BJ (cell line): Measurements from ENCODE around the gene ATG4C. TPM values are rescaled to one million over a fixed set of nuclear protein-coding genes. Genes with fewer than 3 reads are reported as not detected.
"Not testable (repeated sequence)": the region's sequence is repeated elsewhere in the genome, so short reads cannot be mapped to it uniquely, and the experiment has no call there.

ENCODE experiments used
- CTCF ChIA-PET: fragments of 350-600 bp; formaldehyde crosslinking; extraction: SDS; loops from one replicate; lab custom pipeline; 2021; ENCODE audit warnings: antibody characterized with exemption, inconsistent platforms; lab: Yijun Ruan, JAX
- POLR2A ChIA-PET: fragments of 300-600 bp; sonication (Branson Sonifier 250); formaldehyde crosslinking; extraction: SDS; loops from one replicate; lab custom pipeline; 2021; ENCODE audit warnings: antibody characterized with exemption; lab: Charles Lee
- DNase-seq: peaks from one replicate; pipeline ENCODE4 v3.0.0-alpha.2; 2011; ENCODE audit warnings: low read depth
- H3K27me3 ChIP-seq: 2 replicates; pipeline ENCODE4 v1.6.0; 2011; ENCODE audit warnings: low read length; ENCODE audit not compliant: control insufficient read depth, insufficient read depth
- H3K36me3 ChIP-seq: 2 replicates; pipeline ENCODE4 v1.5.1; 2011; ENCODE audit warnings: low read length; ENCODE audit not compliant: control insufficient read depth, insufficient read depth
- H3K4me3 ChIP-seq: 2 replicates; pipeline ENCODE4 v1.5.1; 2011; ENCODE audit warnings: low read depth, mild to moderate bottlenecking, control low read depth, low read length
- CTCF ChIP-seq: IDR thresholded peaks from 2 replicates; pipeline ENCODE4 v1.5.1; 2011; ENCODE audit warnings: low read depth, mild to moderate bottlenecking, control low read depth, inconsistent platforms, low read length, moderate library complexity; ENCODE audit not compliant: insufficient read depth
- polyA plus RNA-seq: library from polyadenylated mRNA; depleted of rRNA; stranded (reverse); fragments of >200 nt; gene quantifications from 2 replicates; pipeline ENCODE4 v1.2.3, GENCODE V29; 2011

ATG4C gene
- polyA plus RNA-seq, 1 experiment, result 2.2 TPM

DNA sequence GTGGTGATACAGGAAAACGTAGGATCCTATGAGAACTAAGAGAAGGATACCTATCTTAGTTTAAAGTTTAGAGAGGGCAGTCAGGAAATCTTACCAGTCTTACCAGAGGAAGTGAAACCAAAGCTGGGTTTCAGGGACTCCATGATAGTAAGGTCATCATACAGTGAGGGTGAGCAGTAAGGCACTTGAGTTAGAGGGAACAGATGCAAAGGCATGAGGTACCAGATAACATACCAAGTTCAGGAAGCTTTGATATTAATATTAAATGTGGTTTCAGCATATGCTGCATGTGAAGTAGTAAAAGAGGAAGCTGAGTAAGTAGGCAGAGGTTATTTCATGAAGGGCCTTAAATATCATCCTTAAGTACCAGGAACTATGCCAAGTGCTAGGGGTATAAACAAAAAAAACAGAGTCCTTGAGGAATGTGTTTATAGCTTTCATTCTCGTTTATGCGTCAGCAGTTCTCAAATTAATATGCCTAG, 16.9 kb downstream of the ATG4C start:
- Histone ChIP-seq H3K27me3 (no peaks in the 10 kb centered on the region), H3K36me3 (no peaks in the 10 kb centered on the region), H3K4me3 (no peak overlapping the region)
- ChIA-PET POLR2A (interaction anchor here (0.6 kb wide), 1 partner anchor 17 kb away, joined by 3 read pairs; the partner anchor contains the start of gene ATG4C), CTCF (no interaction called here)
- DNase-seq, result no peak
- TF ChIP-seq CTCF, result no peak

DNA sequence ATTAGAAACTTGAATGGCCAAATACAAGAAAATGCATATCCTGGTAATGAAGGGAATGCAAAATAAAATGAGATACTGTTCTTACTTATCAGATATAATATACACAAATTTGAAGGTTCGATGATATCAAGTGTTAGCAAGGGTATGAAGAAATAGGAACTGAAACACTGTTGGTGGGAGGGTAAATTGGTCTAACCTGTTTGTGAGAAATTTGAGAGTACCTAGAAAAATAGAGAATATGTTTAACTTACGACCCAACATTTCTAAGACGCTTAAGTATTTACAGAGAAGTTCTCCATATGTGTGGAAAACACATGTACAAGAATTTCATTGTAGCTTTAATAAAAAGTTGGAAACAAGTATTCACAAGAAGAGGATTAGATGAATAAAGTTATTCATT, 25.9 kb downstream of the ATG4C start:
- no peak for TF ChIP-seq CTCF
- Histone ChIP-seq H3K4me3 (no peak overlapping the region), H3K36me3 (no peaks in the 10 kb centered on the region), H3K27me3 (no peaks in the 10 kb centered on the region)
- ChIA-PET POLR2A (no interaction called here), CTCF (no interaction called here)
- no peak for DNase-seq

GRCh38 chr1:62810420-62811274, 26.7 kb downstream of the ATG4C start:
- DNase-seq, result no peak
- no peak for TF ChIP-seq CTCF
- CTCF ChIA-PET, result interaction anchor here (0.7 to 1.5 kb wide), 2 partner anchors 12 to 747 kb away, joined by 3 read pairs; no protein-coding TSS in a partner anchor
- POLR2A ChIA-PET, result no interaction called here
- H3K27me3 ChIP-seq, result no peaks in the 10 kb centered on the region
- no peaks in the 10 kb centered on the region for H3K36me3 ChIP-seq
- no peak overlapping the region for H3K4me3 ChIP-seq

GRCh38 chr1:62823556-62823955, 39.6 kb downstream of the ATG4C start:
- ChIA-PET CTCF (no interaction called here), POLR2A (no interaction called here)
- no peak for TF ChIP-seq CTCF
- no peak overlapping the region for H3K4me3 ChIP-seq
- no peak for DNase-seq
- no peaks in the 10 kb centered on the region for H3K27me3 ChIP-seq
- H3K36me3 ChIP-seq, result no peaks in the 10 kb centered on the region

DNA sequence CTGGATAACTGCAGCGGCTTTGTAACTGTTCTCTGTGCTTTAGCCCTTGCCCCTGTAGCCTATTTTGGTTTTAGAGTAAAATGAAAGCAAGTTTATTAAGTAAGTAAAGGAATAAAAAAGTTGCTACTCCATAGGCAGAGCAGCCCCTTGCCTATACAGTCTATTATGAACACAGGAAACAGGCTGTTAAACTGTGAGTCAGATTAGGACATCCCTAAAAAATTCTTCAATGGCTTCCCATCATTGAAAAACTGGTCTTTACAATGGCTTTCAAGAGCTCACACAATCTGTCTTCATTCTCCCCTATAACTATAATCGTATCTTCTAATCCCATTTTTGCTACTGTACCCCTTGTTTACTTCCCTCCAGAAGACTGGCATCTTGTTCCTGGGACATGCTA, 43.0 kb downstream of the ATG4C start:
- no peaks in the 10 kb centered on the region for H3K27me3 ChIP-seq
- H3K36me3 ChIP-seq, result no peaks in the 10 kb centered on the region
- no peak for DNase-seq
- TF ChIP-seq CTCF, result no peak
- no peak overlapping the region for H3K4me3 ChIP-seq
- CTCF ChIA-PET, result no interaction called here
- POLR2A ChIA-PET, result no interaction called here

DNA sequence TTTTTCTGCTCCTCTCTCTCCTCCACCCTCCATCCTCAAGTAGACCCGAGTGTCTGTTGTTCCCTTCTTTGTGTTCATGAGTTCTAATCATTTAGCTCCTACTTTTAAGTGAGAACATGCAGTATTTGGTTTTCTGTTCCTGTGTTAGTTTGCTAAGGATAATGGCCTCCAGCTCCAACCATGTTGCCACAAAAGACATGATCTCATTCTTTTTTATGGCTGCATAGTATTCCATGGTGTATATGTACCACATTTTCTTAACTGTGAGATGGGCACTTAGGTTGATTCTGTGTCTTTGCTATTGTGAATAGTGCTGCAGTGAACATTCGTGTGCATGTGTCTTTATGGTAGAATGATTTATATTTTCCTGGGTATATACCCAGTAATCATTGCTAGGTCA, 43.9 kb downstream of the ATG4C start:
- H3K36me3 ChIP-seq, DNase-seq, CTCF ChIA-PET, H3K27me3 ChIP-seq, POLR2A ChIA-PET, H3K4me3 ChIP-seq: not testable (repeated sequence)
